ENCODE measurements around the gene CWC15.

DNA sequence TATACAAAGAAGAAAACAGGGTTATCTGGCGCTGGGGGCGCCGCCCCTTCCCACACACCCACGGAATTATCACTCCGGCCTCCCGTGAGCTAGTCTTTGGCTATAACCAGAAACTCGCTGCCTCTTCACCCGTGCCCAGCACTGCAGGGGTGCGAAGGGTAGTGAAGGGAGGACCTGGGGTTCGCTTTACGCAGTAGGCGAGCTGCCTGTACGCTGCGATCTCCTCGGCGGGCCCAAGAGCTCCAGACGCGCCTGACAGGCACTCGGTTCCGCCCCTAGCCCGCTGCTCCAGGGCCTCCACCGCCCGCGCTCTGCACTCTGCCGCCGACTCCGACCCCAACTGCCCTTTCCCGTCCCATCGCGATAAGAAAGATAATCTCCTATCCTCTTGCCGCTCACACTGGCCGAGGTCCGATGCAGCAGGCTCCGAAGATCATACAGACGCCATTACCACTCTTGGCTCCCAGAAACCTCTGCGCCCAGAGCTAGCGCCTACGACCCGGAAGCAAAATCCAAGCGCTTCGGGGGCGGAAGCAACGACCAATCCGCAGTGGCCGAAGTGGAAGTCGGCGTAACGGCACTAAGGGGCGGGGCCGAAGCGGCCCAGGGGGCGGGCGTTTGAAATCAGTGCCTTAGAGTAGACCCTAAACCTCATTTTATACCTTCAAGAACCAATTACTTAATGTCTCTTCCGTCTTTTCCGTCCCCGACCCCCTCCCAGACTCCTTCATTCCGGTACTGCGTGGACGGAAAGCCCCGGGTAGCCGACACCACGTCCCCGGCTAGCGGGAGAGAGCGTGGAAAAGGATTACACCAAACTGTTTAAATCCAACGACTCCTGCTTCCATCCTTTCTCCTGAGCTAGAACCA, at the start of gene CWC15, which contains the start of gene KDM4D:
- peak in 1 of 4 experiments; percentile 21 for TF ChIP-seq CTCF (IDR thresholded peaks at IDR 0.05)
- peak; percentile 24 to 43 for TF ChIP-seq POLR2A (IDR thresholded peaks at IDR 0.05)
- TF ChIP-seq EP300 (IDR thresholded peaks at IDR 0.05), result no peak

All from gastroesophageal sphincter (tissue), 3 donors.